ENCODE measurements around the gene CPNE2.

GRCh38 chr16:57070424-57070823 is 22.0 kb upstream of the CPNE2 start:
- TF ChIP-seq, protein P1, sequence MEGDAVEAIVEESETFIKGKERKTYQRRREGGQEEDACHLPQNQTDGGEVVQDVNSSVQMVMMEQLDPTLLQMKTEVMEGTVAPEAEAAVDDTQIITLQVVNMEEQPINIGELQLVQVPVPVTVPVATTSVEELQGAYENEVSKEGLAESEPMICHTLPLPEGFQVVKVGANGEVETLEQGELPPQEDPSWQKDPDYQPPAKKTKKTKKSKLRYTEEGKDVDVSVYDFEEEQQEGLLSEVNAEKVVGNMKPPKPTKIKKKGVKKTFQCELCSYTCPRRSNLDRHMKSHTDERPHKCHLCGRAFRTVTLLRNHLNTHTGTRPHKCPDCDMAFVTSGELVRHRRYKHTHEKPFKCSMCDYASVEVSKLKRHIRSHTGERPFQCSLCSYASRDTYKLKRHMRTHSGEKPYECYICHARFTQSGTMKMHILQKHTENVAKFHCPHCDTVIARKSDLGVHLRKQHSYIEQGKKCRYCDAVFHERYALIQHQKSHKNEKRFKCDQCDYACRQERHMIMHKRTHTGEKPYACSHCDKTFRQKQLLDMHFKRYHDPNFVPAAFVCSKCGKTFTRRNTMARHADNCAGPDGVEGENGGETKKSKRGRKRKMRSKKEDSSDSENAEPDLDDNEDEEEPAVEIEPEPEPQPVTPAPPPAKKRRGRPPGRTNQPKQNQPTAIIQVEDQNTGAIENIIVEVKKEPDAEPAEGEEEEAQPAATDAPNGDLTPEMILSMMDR (conservative IDR thresholded peaks at IDR 0.05) = no peak
- no peak for TF ChIP-seq EZH2 (IDR thresholded peaks at IDR 0.05; ENCODE audit: low read depth)
